ENCODE measurements around the gene ICE2.

GRCh38 chr15:60382773-60383674, 95.9 kb downstream of the ICE2 start:
- no peak for TF ChIP-seq EP300 (IDR thresholded peaks at IDR 0.05)
- TF ChIP-seq CTCF (IDR thresholded peaks at IDR 0.05): no peak
